NCI-H82 (cell line): Measurements from ENCODE around the gene NOP58.
"Not testable (repeated sequence)": the region's sequence is repeated elsewhere in the genome, so short reads cannot be mapped to it uniquely, and the experiment has no call there.

ENCODE experiments used
- DNase-seq: peaks from one replicate; lab custom pipeline; 2025; lab: John Stamatoyannopoulos, UW

Gene NOP58

GRCh38 chr2:202306034-202306433, 40.5 kb downstream of the NOP58 start:
- no peak for DNase-seq

- peak; percentile 30 for DNase-seq
Observed at GRCh38 chr2:202307690-202308089, 42.1 kb downstream of the NOP58 start.

GRCh38 chr2:202311823-202312388, 46.3 kb downstream of the NOP58 start:
- peak; percentile 17 for DNase-seq

- DNase-seq: no peak
Observed at GRCh38 chr2:202314116-202314515, 48.6 kb downstream of the NOP58 start.

GRCh38 chr2:202317080-202317857, 51.7 kb downstream of the NOP58 start:
- no peak for DNase-seq

- DNase-seq: not testable (repeated sequence)
Observed at GRCh38 chr2:202320362-202320761, 54.8 kb downstream of the NOP58 start.

- no peak for DNase-seq
Observed at GRCh38 chr2:202322435-202322834, 56.9 kb downstream of the NOP58 start.

GRCh38 chr2:202327858-202328257, 62.3 kb downstream of the NOP58 start:
- no peak for DNase-seq

GRCh38 chr2:202335791-202336467, 70.4 kb downstream of the NOP58 start:
- DNase-seq: no peak

- DNase-seq: no peak
Observed at GRCh38 chr2:202337151-202337550, 71.6 kb downstream of the NOP58 start.

GRCh38 chr2:202337706-202338346, 72.3 kb downstream of the NOP58 start:
- DNase-seq: peak; percentile 82

GRCh38 chr2:202339071-202339870, 73.7 kb downstream of the NOP58 start:
- DNase-seq: peak; percentile 32

GRCh38 chr2:202344178-202344577, 78.6 kb downstream of the NOP58 start:
- no peak for DNase-seq

GRCh38 chr2:202346180-202346579, 80.6 kb downstream of the NOP58 start:
- DNase-seq: no peak
